ENCODE measurements around the gene TDG. TPM values are rescaled to one million over a fixed set of nuclear protein-coding genes. Genes with fewer than 3 reads are reported as not detected.
"Not testable (repeated sequence)": the region's sequence is repeated elsewhere in the genome, so short reads cannot be mapped to it uniquely, and the experiment has no call there.

TDG gene
- polyA plus RNA-seq, 3 donors: 12.6 to 22.4 (median 20.1) TPM

DNA sequence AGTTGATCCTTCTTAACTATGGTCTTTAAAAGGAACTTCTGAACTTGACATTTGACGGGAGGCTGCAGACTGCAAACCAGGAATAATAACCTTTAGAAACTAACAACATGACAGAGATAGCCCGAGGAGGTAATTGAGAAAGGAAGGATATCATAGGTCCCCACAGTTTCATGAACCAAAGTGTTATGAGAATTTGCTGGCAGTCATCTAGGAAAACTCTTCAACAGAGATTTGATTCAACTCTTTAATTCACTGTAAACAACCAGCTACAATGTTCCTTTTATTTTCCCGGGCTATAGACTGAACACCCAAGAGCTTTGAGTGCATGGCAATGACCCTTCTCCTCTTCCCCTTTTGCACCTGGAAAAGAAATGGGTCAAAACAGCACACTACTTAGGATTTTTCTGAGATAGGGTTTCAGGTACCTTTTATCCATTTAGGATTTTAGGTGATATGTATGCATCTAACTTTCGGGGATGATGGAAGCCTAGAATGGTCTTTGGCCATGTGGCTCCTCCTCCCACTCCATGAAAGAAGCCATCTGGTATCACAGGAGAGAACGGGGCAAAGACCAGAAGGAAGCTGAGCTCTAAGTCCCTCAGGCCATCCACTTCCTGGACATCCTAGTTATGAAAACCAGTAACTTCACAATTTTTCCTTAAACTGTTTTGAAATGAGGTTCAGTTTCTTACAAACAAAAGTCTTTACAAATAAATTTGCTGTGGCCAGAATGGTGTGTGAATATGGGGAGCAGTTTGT lies 61.3 kb downstream of the TDG start:
- intact Hi-C loops (cut with micrococcal nuclease): no loop called here
- Histone ChIP-seq H3K4me2 (replicated peaks; ENCODE audit: extremely low read depth, low read length, poor library complexity, severe bottlenecking) (no peak overlapping the region), H3K4me3 (replicated peaks in 1 of 3; ENCODE audit: low read depth in 2 of 3, low read length in 3 of 3) (no peak overlapping the region), H2AFZ (ENCODE audit: insufficient read depth, low read depth, low read length, poor library complexity, severe bottlenecking) (no peak overlapping the region), H3K4me1 (ENCODE audit: control insufficient read depth in 1 of 2, insufficient read depth in 2 of 2, low read length in 2 of 2) (no peaks in the 10 kb centered on the region), H3K9me3 (replicated peaks in 1 of 2; ENCODE audit: control insufficient read depth in 1 of 2, insufficient read depth in 1 of 2, low read length in 2 of 2) (peaks cover 0 to 8% of the 10 kb centered on the region in 2 donors), H3K9ac (ENCODE audit: insufficient read depth, low read length, poor library complexity, severe bottlenecking) (no peak overlapping the region), H3K36me3 (replicated peaks in 1 of 2; ENCODE audit: control insufficient read depth in 1 of 2, insufficient read depth in 2 of 2, low read length in 2 of 2) (no peaks in the 10 kb centered on the region), H4K20me1 (ENCODE audit: insufficient read depth, low read length) (no peaks in the 10 kb centered on the region), H3K27me3 (ENCODE audit: control insufficient read depth in 2 of 2, insufficient read depth in 2 of 2, low read length in 2 of 2) (no peaks in the 10 kb centered on the region), H3K79me2 (ENCODE audit: insufficient read depth, low read length) (no peaks in the 10 kb centered on the region), H3K27ac (ENCODE audit: low read depth in 1 of 2, low read length in 2 of 2) (no peak overlapping the region)
- Mint-ChIP-seq H3K27me3 (ENCODE audit: low read depth in 3 of 3) (peaks cover 1 to 5% (median 1%) of the 10 kb centered on the region in 3 donors), H3K4me3 (no peak overlapping the region), H3K4me1 (no peaks in the 10 kb centered on the region), H3K27ac (no peak overlapping the region), H3K9me3 (peaks cover 2 to 8% (median 5%) of the 10 kb centered on the region in 7 donors), H3K36me3 (no peaks in the 10 kb centered on the region)
- no CpG with 5 or more reads among the region's 5 CpGs for WGBS (ENCODE audit: insufficient coverage)
- TF ChIP-seq, protein P1, sequence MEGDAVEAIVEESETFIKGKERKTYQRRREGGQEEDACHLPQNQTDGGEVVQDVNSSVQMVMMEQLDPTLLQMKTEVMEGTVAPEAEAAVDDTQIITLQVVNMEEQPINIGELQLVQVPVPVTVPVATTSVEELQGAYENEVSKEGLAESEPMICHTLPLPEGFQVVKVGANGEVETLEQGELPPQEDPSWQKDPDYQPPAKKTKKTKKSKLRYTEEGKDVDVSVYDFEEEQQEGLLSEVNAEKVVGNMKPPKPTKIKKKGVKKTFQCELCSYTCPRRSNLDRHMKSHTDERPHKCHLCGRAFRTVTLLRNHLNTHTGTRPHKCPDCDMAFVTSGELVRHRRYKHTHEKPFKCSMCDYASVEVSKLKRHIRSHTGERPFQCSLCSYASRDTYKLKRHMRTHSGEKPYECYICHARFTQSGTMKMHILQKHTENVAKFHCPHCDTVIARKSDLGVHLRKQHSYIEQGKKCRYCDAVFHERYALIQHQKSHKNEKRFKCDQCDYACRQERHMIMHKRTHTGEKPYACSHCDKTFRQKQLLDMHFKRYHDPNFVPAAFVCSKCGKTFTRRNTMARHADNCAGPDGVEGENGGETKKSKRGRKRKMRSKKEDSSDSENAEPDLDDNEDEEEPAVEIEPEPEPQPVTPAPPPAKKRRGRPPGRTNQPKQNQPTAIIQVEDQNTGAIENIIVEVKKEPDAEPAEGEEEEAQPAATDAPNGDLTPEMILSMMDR (IDR thresholded peaks at IDR 0.05): no peak
- no peak for DNase-seq

DNA sequence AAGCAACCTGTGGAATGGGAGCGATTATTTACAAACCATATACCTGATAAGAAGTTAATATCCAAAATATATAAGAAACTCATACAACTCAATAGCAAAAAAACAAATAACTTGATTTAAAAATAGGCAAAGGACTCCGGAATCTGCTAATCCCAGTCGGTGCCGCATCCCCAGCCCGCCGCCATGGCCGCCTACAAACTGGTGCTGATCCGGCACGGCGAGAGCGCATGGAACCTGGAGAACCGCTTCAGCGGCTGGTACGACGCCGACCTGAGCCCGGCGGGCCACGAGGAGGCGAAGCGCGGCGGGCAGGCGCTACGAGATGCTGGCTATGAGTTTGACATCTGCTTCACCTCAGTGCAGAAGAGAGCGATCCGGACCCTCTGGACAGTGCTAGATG lies 64.9 kb downstream of the TDG start:
- H3K4me1 ChIP-seq (ENCODE audit: control insufficient read depth in 1 of 2, insufficient read depth in 2 of 2, low read length in 2 of 2); H3K27ac Mint-ChIP-seq; H3K4me2 ChIP-seq (replicated peaks; ENCODE audit: extremely low read depth, low read length, poor library complexity, severe bottlenecking); H3K9ac ChIP-seq (ENCODE audit: insufficient read depth, low read length, poor library complexity, severe bottlenecking); H3K79me2 ChIP-seq (ENCODE audit: insufficient read depth, low read length); H4K20me1 ChIP-seq (ENCODE audit: insufficient read depth, low read length); DNase-seq; H2AFZ ChIP-seq (ENCODE audit: insufficient read depth, low read depth, low read length, poor library complexity, severe bottlenecking); H3K4me3 ChIP-seq (replicated peaks in 1 of 3; ENCODE audit: low read depth in 2 of 3, low read length in 3 of 3); H3K36me3 Mint-ChIP-seq; H3K9me3 ChIP-seq (replicated peaks in 1 of 2; ENCODE audit: control insufficient read depth in 1 of 2, insufficient read depth in 1 of 2, low read length in 2 of 2); H3K27me3 ChIP-seq (ENCODE audit: control insufficient read depth in 2 of 2, insufficient read depth in 2 of 2, low read length in 2 of 2); H3K27ac ChIP-seq (ENCODE audit: low read depth in 1 of 2, low read length in 2 of 2); H3K4me1 Mint-ChIP-seq; H3K27me3 Mint-ChIP-seq (ENCODE audit: low read depth in 3 of 3); H3K9me3 Mint-ChIP-seq; intact Hi-C loops (cut with micrococcal nuclease); H3K36me3 ChIP-seq (replicated peaks in 1 of 2; ENCODE audit: control insufficient read depth in 1 of 2, insufficient read depth in 2 of 2, low read length in 2 of 2); H3K4me3 Mint-ChIP-seq: not testable (repeated sequence)
- no CpG with 5 or more reads among the region's 27 CpGs for WGBS (ENCODE audit: insufficient coverage)

DNA sequence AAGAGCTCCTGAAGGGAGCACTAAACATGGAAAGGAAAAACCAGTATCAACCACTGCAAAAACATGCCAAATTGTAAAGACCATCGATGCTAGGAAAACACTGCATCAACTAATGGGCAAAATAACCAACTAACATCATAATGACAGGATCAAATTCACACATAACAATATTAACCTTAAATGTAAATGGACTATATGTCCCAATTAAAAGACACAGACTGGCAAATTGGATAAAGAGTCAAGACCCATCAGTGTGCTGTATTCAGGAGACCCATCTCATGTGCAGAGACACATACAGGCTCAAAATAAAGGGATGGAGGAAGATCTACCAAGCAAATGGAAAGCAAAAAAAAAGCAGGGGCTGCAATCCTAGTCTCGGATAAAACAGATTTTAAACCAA lies 70.5 kb downstream of the TDG start:
- H3K36me3 ChIP-seq (replicated peaks in 1 of 2; ENCODE audit: control insufficient read depth in 1 of 2, insufficient read depth in 2 of 2, low read length in 2 of 2); H4K20me1 ChIP-seq (ENCODE audit: insufficient read depth, low read length); H3K36me3 Mint-ChIP-seq; H3K27ac ChIP-seq (ENCODE audit: low read depth in 1 of 2, low read length in 2 of 2); H3K27me3 Mint-ChIP-seq (ENCODE audit: low read depth in 3 of 3); DNase-seq; H3K9me3 ChIP-seq (replicated peaks in 1 of 2; ENCODE audit: control insufficient read depth in 1 of 2, insufficient read depth in 1 of 2, low read length in 2 of 2); H3K4me3 Mint-ChIP-seq; H3K4me3 ChIP-seq (replicated peaks in 1 of 3; ENCODE audit: low read depth in 2 of 3, low read length in 3 of 3); H3K27me3 ChIP-seq (ENCODE audit: control insufficient read depth in 2 of 2, insufficient read depth in 2 of 2, low read length in 2 of 2); H3K9ac ChIP-seq (ENCODE audit: insufficient read depth, low read length, poor library complexity, severe bottlenecking); intact Hi-C loops (cut with micrococcal nuclease); H3K4me1 ChIP-seq (ENCODE audit: control insufficient read depth in 1 of 2, insufficient read depth in 2 of 2, low read length in 2 of 2); H2AFZ ChIP-seq (ENCODE audit: insufficient read depth, low read depth, low read length, poor library complexity, severe bottlenecking); H3K4me2 ChIP-seq (replicated peaks; ENCODE audit: extremely low read depth, low read length, poor library complexity, severe bottlenecking); H3K27ac Mint-ChIP-seq; H3K79me2 ChIP-seq (ENCODE audit: insufficient read depth, low read length); H3K4me1 Mint-ChIP-seq: not testable (repeated sequence)
- H3K9me3 Mint-ChIP-seq: peaks cover 0 to 11% (median 3%) of the 10 kb centered on the region in 7 donors
- no CpG with 5 or more reads among the region's 2 CpGs for WGBS (ENCODE audit: insufficient coverage)
